ENCODE results near the gene IPO5.

DNA sequence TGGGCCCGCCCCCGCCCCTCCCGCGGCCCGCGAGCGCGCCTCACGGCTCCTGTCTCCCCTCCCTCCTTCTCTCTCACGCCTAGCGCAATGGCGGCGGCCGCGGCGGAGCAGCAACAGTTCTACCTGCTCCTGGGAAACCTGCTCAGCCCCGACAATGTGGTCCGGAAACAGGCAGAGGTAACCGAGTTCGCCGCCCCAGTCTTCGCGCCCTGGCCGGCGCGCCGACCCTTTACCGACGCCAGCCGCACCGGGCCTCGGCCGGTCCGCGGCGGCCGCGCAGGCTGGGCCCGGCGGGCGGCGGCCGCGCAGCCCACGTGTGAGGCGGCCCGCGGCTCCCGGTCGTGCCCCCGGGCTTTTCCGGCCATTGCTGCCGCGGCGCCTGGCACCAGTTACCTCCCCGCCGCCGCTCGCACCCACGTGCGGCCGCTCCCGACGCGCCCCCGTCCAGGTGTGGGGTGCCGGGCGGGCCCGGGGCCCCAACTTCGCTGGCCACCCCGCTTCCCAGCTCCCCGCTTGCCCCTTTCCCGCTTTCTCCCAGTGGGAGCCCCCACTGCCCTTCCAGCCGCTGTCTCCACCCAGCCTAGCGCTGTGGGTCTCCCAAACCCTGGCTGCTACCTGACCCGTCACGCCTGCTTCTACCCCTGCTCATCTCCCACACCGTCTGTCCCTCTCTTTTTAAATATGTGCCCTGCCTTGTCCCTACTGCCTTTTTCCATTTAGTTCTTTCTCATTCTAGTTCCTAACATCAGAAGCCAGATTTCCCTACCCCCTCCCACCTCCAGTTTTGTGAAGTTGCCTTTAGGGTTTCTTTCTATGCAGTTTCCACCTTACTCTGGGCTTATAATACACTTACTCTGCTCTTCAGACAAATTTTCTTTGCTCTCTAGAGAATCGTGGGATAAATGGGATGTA, 23.4 kb downstream of the IPO5 start:
- TF ChIP-seq, protein P1, sequence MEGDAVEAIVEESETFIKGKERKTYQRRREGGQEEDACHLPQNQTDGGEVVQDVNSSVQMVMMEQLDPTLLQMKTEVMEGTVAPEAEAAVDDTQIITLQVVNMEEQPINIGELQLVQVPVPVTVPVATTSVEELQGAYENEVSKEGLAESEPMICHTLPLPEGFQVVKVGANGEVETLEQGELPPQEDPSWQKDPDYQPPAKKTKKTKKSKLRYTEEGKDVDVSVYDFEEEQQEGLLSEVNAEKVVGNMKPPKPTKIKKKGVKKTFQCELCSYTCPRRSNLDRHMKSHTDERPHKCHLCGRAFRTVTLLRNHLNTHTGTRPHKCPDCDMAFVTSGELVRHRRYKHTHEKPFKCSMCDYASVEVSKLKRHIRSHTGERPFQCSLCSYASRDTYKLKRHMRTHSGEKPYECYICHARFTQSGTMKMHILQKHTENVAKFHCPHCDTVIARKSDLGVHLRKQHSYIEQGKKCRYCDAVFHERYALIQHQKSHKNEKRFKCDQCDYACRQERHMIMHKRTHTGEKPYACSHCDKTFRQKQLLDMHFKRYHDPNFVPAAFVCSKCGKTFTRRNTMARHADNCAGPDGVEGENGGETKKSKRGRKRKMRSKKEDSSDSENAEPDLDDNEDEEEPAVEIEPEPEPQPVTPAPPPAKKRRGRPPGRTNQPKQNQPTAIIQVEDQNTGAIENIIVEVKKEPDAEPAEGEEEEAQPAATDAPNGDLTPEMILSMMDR (IDR thresholded peaks at IDR 0.05) = no peak
- TF ChIP-seq EZH2phosphoT487 (IDR thresholded peaks at IDR 0.05) = no peak
- TF ChIP-seq EZH2 (IDR thresholded peaks at IDR 0.05) = no peak

Data from neural progenitor cell (in vitro differentiated cells).